Glutamatergic neuron (in vitro differentiated cells): ENCODE results near the gene RHBDF2. TPM values are rescaled to one million over a fixed set of nuclear protein-coding genes. Genes with fewer than 3 reads are reported as not detected.

ENCODE experiments used
- DNase-seq: peaks from one replicate; pipeline ENCODE4 v3.0.0; 2022
- H3K27ac Mint-ChIP-seq: one replicate; pipeline ENCODE4 v1.8.0; 2020; ENCODE audit warnings: mild to moderate bottlenecking, mixed read lengths, inconsistent platforms; ENCODE audit not compliant: unreplicated experiment
- H3K27me3 Mint-ChIP-seq: one replicate; pipeline ENCODE4 v1.8.0; 2020; ENCODE audit warnings: mild to moderate bottlenecking, moderate library complexity, mixed read lengths, inconsistent platforms; ENCODE audit not compliant: unreplicated experiment
- H3K36me3 Mint-ChIP-seq: one replicate; pipeline ENCODE4 v1.8.0; 2020; ENCODE audit warnings: mild to moderate bottlenecking, mixed read lengths, inconsistent platforms; ENCODE audit not compliant: unreplicated experiment
- H3K4me1 Mint-ChIP-seq: one replicate; pipeline ENCODE4 v1.8.0; 2020; ENCODE audit warnings: mild to moderate bottlenecking, low read depth, mixed read lengths, inconsistent platforms; ENCODE audit not compliant: unreplicated experiment
- H3K4me3 Mint-ChIP-seq: one replicate; pipeline ENCODE4 v1.8.0; 2020; ENCODE audit warnings: mild to moderate bottlenecking, mixed read lengths, inconsistent platforms; ENCODE audit not compliant: unreplicated experiment
- H3K9me3 Mint-ChIP-seq: one replicate; pipeline ENCODE4 v1.8.0; 2020; ENCODE audit warnings: mild to moderate bottlenecking, moderate library complexity, mixed read lengths, inconsistent platforms; ENCODE audit not compliant: unreplicated experiment
- total RNA-seq: library from RNA; stranded (reverse); fragmentation: NEBNext Ultra II Directional; extraction: Animal tissue kit (Norgen Biotek cat#: 25700); gene quantifications from one replicate; pipeline ENCODE4 v1.2.1, GENCODE V29; 2021; ENCODE audit not compliant: unreplicated experiment
- TF ChIP-seq, protein P1 (sequence below): fragments of 200-600 bp; sonication (generic); IDR thresholded peaks from one replicate; pipeline ENCODE4 v1.5.0; 2021; ENCODE audit not compliant: partially characterized antibody, unreplicated experiment

RHBDF2 gene
- total RNA-seq, 1 donor from 2014 or later: 1.9 TPM

DNA sequence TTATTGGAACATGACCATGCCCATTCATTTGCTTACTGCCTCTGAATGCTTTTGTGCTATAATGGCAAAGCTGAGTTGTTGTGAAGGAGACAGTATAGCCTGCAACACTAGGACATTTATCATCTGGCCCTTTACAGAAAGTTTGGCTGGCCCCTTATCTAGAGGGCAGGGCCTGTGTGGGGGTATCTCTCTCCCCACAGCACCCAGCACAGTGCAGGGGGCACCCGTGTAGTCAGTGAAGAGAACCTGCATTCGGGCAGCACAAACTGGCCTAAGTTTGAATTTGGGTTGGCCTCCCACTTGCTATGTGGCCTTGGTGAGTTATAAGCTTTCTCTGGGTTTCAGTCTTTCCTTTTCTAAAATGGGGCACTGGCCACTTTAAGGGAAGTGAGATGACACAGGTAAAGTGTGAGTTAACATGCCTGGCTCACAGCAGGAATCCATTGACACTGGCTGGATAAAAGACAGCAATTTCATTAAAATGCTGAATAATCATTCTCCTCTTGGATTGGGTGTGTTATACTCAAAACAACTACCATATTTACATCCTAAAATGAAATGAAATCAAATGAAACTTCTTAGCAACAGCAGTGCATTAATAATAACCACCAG lies 60.4 kb downstream of the RHBDF2 start:
- H3K4me3 Mint-ChIP-seq: no peak overlapping the region
- TF ChIP-seq, protein P1, sequence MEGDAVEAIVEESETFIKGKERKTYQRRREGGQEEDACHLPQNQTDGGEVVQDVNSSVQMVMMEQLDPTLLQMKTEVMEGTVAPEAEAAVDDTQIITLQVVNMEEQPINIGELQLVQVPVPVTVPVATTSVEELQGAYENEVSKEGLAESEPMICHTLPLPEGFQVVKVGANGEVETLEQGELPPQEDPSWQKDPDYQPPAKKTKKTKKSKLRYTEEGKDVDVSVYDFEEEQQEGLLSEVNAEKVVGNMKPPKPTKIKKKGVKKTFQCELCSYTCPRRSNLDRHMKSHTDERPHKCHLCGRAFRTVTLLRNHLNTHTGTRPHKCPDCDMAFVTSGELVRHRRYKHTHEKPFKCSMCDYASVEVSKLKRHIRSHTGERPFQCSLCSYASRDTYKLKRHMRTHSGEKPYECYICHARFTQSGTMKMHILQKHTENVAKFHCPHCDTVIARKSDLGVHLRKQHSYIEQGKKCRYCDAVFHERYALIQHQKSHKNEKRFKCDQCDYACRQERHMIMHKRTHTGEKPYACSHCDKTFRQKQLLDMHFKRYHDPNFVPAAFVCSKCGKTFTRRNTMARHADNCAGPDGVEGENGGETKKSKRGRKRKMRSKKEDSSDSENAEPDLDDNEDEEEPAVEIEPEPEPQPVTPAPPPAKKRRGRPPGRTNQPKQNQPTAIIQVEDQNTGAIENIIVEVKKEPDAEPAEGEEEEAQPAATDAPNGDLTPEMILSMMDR: no peak
- no peak for DNase-seq
- no peak overlapping the region for H3K27ac Mint-ChIP-seq
- H3K27me3 Mint-ChIP-seq: peaks cover 14% of the 10 kb centered on the region
- peaks cover 6% of the 10 kb centered on the region for H3K36me3 Mint-ChIP-seq
- peaks cover 54% of the 10 kb centered on the region for H3K4me1 Mint-ChIP-seq
- H3K9me3 Mint-ChIP-seq: peaks cover 2% of the 10 kb centered on the region

DNA sequence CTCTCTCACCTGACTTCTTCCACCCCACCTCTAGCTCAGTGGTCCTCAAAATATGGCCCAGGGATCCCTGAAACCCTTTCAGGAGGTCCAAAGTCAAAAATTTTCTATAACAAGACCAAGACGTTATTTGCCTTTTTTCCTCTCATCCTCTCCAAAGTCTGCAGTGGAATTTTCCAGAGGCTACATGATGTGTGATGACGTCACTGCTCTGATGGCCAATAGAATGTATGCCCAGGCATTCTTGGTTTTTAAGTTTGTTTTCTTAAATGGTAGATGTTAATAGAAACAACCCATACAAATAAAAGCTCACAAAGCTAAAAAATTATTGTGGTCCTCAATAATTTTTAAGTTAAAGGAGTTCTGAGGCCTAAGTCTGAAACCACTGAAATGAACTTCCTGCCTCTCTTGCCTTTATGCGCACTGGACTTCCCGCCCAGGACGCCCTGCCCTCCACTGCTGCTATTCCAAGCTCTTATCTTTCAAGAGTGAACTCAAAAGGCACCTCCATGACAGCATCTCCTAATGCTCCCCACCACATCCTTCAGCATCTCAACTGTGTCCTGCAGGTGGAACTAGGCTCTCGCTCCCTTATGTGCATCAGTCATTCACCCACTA lies 61.8 kb downstream of the RHBDF2 start:
- TF ChIP-seq, protein P1: no peak
- peaks cover 2% of the 10 kb centered on the region for H3K9me3 Mint-ChIP-seq
- H3K36me3 Mint-ChIP-seq: peaks cover 6% of the 10 kb centered on the region
- H3K27me3 Mint-ChIP-seq: peaks cover 6% of the 10 kb centered on the region
- H3K4me3 Mint-ChIP-seq: no peak overlapping the region
- H3K4me1 Mint-ChIP-seq: peaks cover 39% of the 10 kb centered on the region
- H3K27ac Mint-ChIP-seq: no peak overlapping the region
- no peak for DNase-seq

DNA sequence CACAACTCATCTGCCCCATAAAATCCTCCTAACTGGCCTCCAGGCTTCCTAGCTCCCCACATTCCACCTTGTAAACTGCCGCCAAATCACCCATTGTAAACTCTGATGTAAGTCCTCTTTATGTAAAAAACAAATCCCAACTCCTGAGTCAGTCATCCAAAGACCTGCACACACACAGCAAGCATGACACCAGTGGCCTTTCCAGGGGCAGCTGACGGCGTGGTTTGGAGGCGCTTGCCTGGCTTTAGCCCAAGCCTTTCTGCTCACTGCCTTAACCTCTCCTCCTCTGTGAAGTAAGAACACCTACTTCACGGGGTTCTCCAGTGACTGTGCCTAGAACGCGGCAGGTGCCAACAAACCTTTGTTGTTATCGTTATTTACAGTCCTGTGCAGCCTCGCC lies 62.3 kb downstream of the RHBDF2 start:
- Mint-ChIP-seq H3K27me3 (peaks cover 4% of the 10 kb centered on the region), H3K4me1 (peaks cover 35% of the 10 kb centered on the region), H3K27ac (no peak overlapping the region), H3K9me3 (peaks cover 4% of the 10 kb centered on the region), H3K36me3 (peaks cover 6% of the 10 kb centered on the region), H3K4me3 (peak overlapping the region; percentile 3)
- DNase-seq: no peak
- TF ChIP-seq, protein P1: no peak

DNA sequence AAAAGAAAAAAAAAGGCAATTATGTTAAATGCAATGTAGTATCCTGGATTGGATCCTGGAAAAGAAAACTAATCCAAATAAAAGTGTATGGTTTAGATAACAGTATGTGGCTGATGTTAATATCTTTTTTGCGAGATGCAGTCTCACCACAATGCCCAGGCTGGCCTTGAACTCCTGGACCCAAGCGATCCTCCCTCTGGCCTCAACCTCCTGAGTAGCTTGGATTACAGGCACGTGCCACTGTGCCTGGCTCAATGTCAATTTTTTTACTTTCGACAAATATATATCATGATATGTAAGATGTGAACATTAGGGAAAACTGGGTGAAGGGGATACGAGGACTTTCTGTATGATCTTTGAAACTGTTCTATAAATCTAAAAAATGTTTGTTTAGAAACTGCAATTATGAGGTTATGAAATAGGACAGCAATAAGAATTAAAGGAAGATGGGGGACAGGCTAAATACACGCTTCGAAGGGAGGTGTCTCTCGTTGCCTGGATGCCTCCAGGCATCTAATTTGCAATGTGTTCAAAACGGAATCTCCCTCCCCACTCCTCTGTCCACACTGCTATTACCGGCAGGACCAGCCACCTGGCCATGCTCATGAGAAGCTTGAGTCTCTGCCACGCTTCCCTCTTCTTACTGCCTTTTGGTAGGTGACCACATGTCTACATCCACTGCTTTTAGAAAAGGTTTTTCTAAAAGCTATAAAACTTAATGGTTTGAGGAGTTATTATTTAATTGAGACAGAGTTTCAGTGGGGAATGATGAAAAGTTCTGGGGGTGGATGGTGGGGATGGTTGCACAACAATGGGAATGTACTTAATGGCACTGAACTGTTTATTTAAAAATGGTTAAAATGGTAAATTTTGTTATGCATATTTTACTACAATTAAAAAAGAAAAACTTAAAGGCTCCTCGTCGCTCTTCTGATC lies 63.5 kb downstream of the RHBDF2 start:
- TF ChIP-seq, protein P1: no peak
- Mint-ChIP-seq H3K4me1 (peaks cover 33% of the 10 kb centered on the region), H3K27ac (no peak overlapping the region), H3K27me3 (peaks cover 4% of the 10 kb centered on the region), H3K4me3 (no peak overlapping the region), H3K9me3 (peaks cover 4% of the 10 kb centered on the region), H3K36me3 (peaks cover 6% of the 10 kb centered on the region)
- DNase-seq: no peak
